Pons (tissue), 1 donor: ENCODE measurements around the gene CWC27.

Experiments used
- DNase-seq: peaks from one replicate; pipeline ENCODE4 v3.0.0-alpha.2; 2016; ENCODE audit warnings: low spot score

Gene CWC27

GRCh38 chr5:64978546-64978945, 209.8 kb downstream of the CWC27 start:
- no peak for DNase-seq

GRCh38 chr5:64979531-64979930, 210.8 kb downstream of the CWC27 start:
- DNase-seq, result no peak

- no peak for DNase-seq
Measured at GRCh38 chr5:64980176-64980575, 211.4 kb downstream of the CWC27 start.

- DNase-seq, result no peak
Measured at GRCh38 chr5:64987768-64988167, 219.0 kb downstream of the CWC27 start.

GRCh38 chr5:65009207-65009606, 240.5 kb downstream of the CWC27 start:
- no peak for DNase-seq

- DNase-seq, result no peak
Measured at GRCh38 chr5:65010841-65011240, 242.1 kb downstream of the CWC27 start.

GRCh38 chr5:65012301-65012892, 243.7 kb downstream of the CWC27 start:
- no peak for DNase-seq

- DNase-seq, result no peak
Measured at GRCh38 chr5:65013166-65013565, 244.4 kb downstream of the CWC27 start.

GRCh38 chr5:65014769-65015168, 246.0 kb downstream of the CWC27 start:
- no peak for DNase-seq

- no peak for DNase-seq
Measured at GRCh38 chr5:65015767-65016166, 247.0 kb downstream of the CWC27 start.

GRCh38 chr5:65017636-65018035, 248.9 kb downstream of the CWC27 start:
- DNase-seq, result no peak

- DNase-seq, result no peak
Measured at GRCh38 chr5:65018763-65019162, 250.0 kb downstream of the CWC27 start.

- no peak for DNase-seq
Measured at GRCh38 chr5:65020492-65020891, 251.8 kb downstream of the CWC27 start.

GRCh38 chr5:65021527-65022226, 252.9 kb downstream of the CWC27 start:
- DNase-seq, result no peak

GRCh38 chr5:65022932-65023331, 254.2 kb downstream of the CWC27 start:
- DNase-seq, result no peak

GRCh38 chr5:65024681-65025080, 256.0 kb downstream of the CWC27 start:
- no peak for DNase-seq

- DNase-seq, result no peak
Measured at GRCh38 chr5:65026816-65027548, 258.3 kb downstream of the CWC27 start.

GRCh38 chr5:65029178-65029577, 260.4 kb downstream of the CWC27 start:
- DNase-seq, result no peak

- DNase-seq, result no peak
Measured at GRCh38 chr5:65030056-65030455, 261.3 kb downstream of the CWC27 start.

GRCh38 chr5:65032250-65032649, 263.5 kb downstream of the CWC27 start:
- no peak for DNase-seq

GRCh38 chr5:65034029-65034812, 265.5 kb downstream of the CWC27 start:
- DNase-seq, result no peak

GRCh38 chr5:65034813-65035209, 266.1 kb downstream of the CWC27 start:
- DNase-seq, result no peak
